HG02759 (cell line): ENCODE measurements around the gene BCAR3.

Experiments used
- ATAC-seq: cut with Tn5 transposase; IDR thresholded peaks from one replicate; pipeline ENCODE4 v1.9.1; 2021; ENCODE audit warnings: mild to moderate bottlenecking, moderate library complexity; ENCODE audit not compliant: unreplicated experiment

The BCAR3 gene

GRCh38 chr1:93681101-93681988, at the start of gene BCAR3:
Gene BCAR3, minus strand, starts transcription at chr1:93681837. Its CDS starts 6,907 bp downstream, at chr1:93674930.
- ATAC-seq = peak; percentile 76

- ATAC-seq = no peak
These were observed 49.0 kb upstream of the BCAR3 start for GRCh38 chr1:93730621-93731020.

GRCh38 chr1:93729906-93730305, 48.3 kb upstream of the BCAR3 start:
- no peak for ATAC-seq

GRCh38 chr1:93729502-93729901, 47.9 kb upstream of the BCAR3 start:
- no peak for ATAC-seq

- no peak for ATAC-seq
These were observed 47.0 kb upstream of the BCAR3 start for GRCh38 chr1:93728480-93729131.

- ATAC-seq = no peak
These were observed 42.2 kb upstream of the BCAR3 start for GRCh38 chr1:93723733-93724270.

GRCh38 chr1:93723110-93723509, 41.5 kb upstream of the BCAR3 start:
- no peak for ATAC-seq

GRCh38 chr1:93722081-93723031, 40.7 kb upstream of the BCAR3 start:
- no peak for ATAC-seq

- no peak for ATAC-seq
These were observed 39.5 kb upstream of the BCAR3 start for GRCh38 chr1:93720956-93721626.

GRCh38 chr1:93717640-93718039, 36.0 kb upstream of the BCAR3 start:
- ATAC-seq = no peak

GRCh38 chr1:93716941-93717368, 35.3 kb upstream of the BCAR3 start:
- peak; percentile 54 for ATAC-seq

GRCh38 chr1:93716163-93716562, 34.5 kb upstream of the BCAR3 start:
- ATAC-seq = no peak

- ATAC-seq = peak; percentile 56
These were observed 34.0 kb upstream of the BCAR3 start for GRCh38 chr1:93715529-93716126.

- no peak for ATAC-seq
These were observed 32.7 kb upstream of the BCAR3 start for GRCh38 chr1:93714356-93714755.

GRCh38 chr1:93713341-93713740, 31.7 kb upstream of the BCAR3 start:
- ATAC-seq = no peak

GRCh38 chr1:93712741-93713140, 31.1 kb upstream of the BCAR3 start:
- ATAC-seq = no peak

GRCh38 chr1:93710499-93711453, 29.1 kb upstream of the BCAR3 start:
- no peak for ATAC-seq

- ATAC-seq = peak; percentile 33
These were observed 27.3 kb upstream of the BCAR3 start for GRCh38 chr1:93708734-93709481.
